OCI-LY3 (cell line): ENCODE data around the gene JMY.

ENCODE experiments used
- H2AFZ ChIP-seq: fragments of 200-600, 300-600 bp; shearing (Covaris generic); 2 replicates; pipeline ENCODE4 v1.6.0; 2014; ENCODE audit warnings: antibody characterized with exemption, low read depth, low read length
- H3K27ac ChIP-seq: fragments of 200-600, 300-600 bp; sonication (generic); 2 replicates; pipeline ENCODE4 v1.5.1; 2014; ENCODE audit warnings: mild to moderate bottlenecking, low read length, moderate library complexity, mixed read lengths
- H3K27me3 ChIP-seq: fragments of 200-600, 300-600 bp; sonication (generic); 2 replicates; pipeline ENCODE4 v1.6.1; 2014; ENCODE audit warnings: low read depth, low read length, mixed read lengths
- H3K36me3 ChIP-seq: fragments of 200-600, 300-600 bp; sonication (generic); replicated peaks from 2 replicates; pipeline ENCODE3; 2014; ENCODE audit warnings: low read depth, low read length, mixed read lengths
- H3K4me1 ChIP-seq: fragments of 300-600, 200-600 bp; sonication (generic); 2 replicates; pipeline ENCODE4 v1.6.1; 2014; ENCODE audit warnings: low read length, mixed read lengths
- H3K4me2 ChIP-seq: fragments of 200-600, 300-600 bp; sonication (generic); 2 replicates; pipeline ENCODE4 v1.6.1; 2014; ENCODE audit warnings: low read length, mixed read lengths
- H3K4me3 ChIP-seq: fragments of 300-600, 200-600 bp; sonication (generic); 2 replicates; pipeline ENCODE4 v1.5.1; 2014; ENCODE audit warnings: antibody characterized with exemption, mild to moderate bottlenecking, low read length, moderate library complexity
- H3K79me2 ChIP-seq: fragments of 300-600, 200-600 bp; shearing (Covaris generic); 2 replicates; pipeline ENCODE4 v1.6.1; 2014; ENCODE audit warnings: mild to moderate bottlenecking, low read length, mixed read lengths
- H3K9ac ChIP-seq: fragments of 300-600, 200-600 bp; shearing (Covaris generic); 2 replicates; pipeline ENCODE4 v1.6.0; 2014; ENCODE audit warnings: mild to moderate bottlenecking, low read length, moderate library complexity
- H3K9me3 ChIP-seq: fragments of 200-600, 300-600 bp; shearing (Covaris generic); 2 replicates; pipeline ENCODE4 v1.6.1; 2014; ENCODE audit warnings: low read length, mixed read lengths; ENCODE audit not compliant: insufficient read depth
- H4K20me1 ChIP-seq: fragments of 200-600, 300-600 bp; sonication (generic); 2 replicates; pipeline ENCODE4 v1.6.1; 2016; ENCODE audit warnings: low read length, mixed read lengths; ENCODE audit not compliant: insufficient read depth
- EZH2phosphoT487 ChIP-seq: fragments of 200-600 bp; shearing (Covaris generic); IDR thresholded peaks from 2 replicates; pipeline ENCODE4 v1.6.1; 2018; ENCODE audit warnings: antibody characterized with exemption, mixed run types, low read depth
- TF ChIP-seq, protein P1 (sequence below): fragments of 200-600, 300-600 bp; sonication (generic); IDR thresholded peaks from 2 replicates; pipeline ENCODE4 v1.5.1; 2014; ENCODE audit warnings: antibody characterized with exemption, low read length, low read depth

JMY gene

DNA sequence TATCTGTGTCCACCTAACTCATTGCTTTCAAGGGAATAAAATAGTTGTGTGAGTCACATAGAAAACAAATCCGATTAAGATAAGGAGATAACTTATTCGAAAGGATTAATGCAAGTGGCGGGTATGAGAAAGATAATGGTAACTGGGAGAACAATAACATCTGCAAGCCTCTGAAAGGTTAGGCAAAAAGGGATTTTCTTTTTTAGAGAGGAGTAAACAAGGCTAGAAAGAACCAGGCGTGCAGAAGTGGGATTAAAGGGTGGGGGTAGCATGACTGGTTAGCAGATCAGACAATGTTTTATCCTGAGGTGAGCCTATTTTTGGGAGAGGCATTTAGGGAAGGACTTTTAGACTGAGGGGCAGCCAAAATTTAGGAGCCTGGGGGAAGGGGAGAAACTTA, 34.7 kb upstream of the JMY start:
- TF ChIP-seq, protein P1, sequence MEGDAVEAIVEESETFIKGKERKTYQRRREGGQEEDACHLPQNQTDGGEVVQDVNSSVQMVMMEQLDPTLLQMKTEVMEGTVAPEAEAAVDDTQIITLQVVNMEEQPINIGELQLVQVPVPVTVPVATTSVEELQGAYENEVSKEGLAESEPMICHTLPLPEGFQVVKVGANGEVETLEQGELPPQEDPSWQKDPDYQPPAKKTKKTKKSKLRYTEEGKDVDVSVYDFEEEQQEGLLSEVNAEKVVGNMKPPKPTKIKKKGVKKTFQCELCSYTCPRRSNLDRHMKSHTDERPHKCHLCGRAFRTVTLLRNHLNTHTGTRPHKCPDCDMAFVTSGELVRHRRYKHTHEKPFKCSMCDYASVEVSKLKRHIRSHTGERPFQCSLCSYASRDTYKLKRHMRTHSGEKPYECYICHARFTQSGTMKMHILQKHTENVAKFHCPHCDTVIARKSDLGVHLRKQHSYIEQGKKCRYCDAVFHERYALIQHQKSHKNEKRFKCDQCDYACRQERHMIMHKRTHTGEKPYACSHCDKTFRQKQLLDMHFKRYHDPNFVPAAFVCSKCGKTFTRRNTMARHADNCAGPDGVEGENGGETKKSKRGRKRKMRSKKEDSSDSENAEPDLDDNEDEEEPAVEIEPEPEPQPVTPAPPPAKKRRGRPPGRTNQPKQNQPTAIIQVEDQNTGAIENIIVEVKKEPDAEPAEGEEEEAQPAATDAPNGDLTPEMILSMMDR = no peak
- TF ChIP-seq EZH2phosphoT487 = no peak
- H3K4me1 ChIP-seq = no peaks in the 10 kb centered on the region
- no peak overlapping the region for H3K4me2 ChIP-seq
- H3K36me3 ChIP-seq = no peaks in the 10 kb centered on the region
- no peak overlapping the region for H3K4me3 ChIP-seq
- H4K20me1 ChIP-seq = no peaks in the 10 kb centered on the region
- no peak overlapping the region for H3K27ac ChIP-seq
- no peaks in the 10 kb centered on the region for H3K79me2 ChIP-seq
- H3K9ac ChIP-seq = no peak overlapping the region
- H3K27me3 ChIP-seq = no peaks in the 10 kb centered on the region
- no peaks in the 10 kb centered on the region for H3K9me3 ChIP-seq
- no peak overlapping the region for H2AFZ ChIP-seq

DNA sequence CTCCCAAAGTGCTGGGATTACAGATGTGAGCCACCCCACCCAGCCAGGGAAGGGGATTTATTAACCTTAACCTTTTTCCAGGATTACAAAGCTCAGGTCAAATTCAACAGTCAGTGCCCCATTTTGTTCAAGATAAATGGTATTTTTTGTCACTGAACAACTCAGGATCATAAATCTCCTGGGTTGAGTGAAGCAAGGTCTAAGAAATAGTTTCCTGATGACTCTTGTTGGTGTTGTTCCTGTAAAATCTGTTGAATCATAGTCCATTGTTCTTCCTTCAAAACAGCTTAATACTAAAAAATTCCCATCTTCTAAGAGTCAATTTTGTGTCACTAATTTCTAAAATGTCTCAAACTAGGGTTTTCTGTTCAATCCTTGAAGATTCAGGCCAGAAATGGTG, 33.9 kb upstream of the JMY start:
- TF ChIP-seq EZH2phosphoT487 = no peak
- TF ChIP-seq, protein P1 = no peak
- Histone ChIP-seq H3K4me1 (no peaks in the 10 kb centered on the region), H4K20me1 (no peaks in the 10 kb centered on the region), H3K27me3 (no peaks in the 10 kb centered on the region), H3K9ac (no peak overlapping the region), H2AFZ (no peak overlapping the region), H3K27ac (no peak overlapping the region), H3K9me3 (no peaks in the 10 kb centered on the region), H3K36me3 (no peaks in the 10 kb centered on the region), H3K4me2 (no peak overlapping the region), H3K4me3 (no peak overlapping the region), H3K79me2 (no peaks in the 10 kb centered on the region)

DNA sequence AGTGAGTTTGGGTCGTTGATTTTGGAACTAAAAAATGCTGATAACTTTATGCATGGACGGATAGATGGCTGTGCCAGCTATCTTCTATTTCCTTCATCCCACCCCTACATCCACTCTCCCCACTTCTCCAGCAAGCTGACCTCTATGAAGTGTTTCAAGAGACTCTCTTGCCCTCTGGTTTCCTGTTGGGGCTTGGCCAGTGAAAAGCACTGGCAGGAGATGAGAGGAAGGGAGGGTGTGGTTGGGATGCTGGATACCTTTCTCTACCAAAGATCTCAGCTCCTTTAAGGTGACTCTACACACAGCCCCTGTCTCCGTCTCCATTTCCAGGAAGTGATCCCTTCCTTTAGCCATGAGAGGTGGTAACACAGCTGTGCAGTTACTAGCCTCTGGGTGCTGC, 30.0 kb upstream of the JMY start:
- TF ChIP-seq, protein P1 = no peak
- TF ChIP-seq EZH2phosphoT487 = no peak
- Histone ChIP-seq H3K36me3 (no peaks in the 10 kb centered on the region), H3K4me1 (no peaks in the 10 kb centered on the region), H3K4me3 (no peak overlapping the region), H2AFZ (no peak overlapping the region), H4K20me1 (no peaks in the 10 kb centered on the region), H3K79me2 (no peaks in the 10 kb centered on the region), H3K27me3 (no peaks in the 10 kb centered on the region), H3K9ac (no peak overlapping the region), H3K9me3 (no peaks in the 10 kb centered on the region), H3K4me2 (no peak overlapping the region), H3K27ac (no peak overlapping the region)

DNA sequence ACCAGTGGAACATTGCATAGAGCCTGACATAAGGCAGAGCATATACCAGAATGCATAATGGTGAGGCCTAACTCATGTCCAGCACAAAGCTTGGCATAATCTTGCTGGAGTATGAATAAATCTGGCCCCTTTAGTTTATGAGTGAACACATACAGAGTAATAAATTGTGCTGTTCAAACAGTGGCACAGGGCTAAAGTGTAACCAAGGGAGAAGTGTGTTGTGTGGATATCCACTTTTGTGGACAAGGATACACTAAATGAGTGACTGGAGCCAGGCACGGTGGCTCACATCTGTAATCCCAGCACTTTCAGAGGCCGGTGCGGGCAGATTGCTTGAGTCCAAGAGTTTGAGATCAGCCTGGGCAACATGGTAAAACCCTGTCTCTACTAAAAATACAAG, 29.4 kb upstream of the JMY start:
- no peaks in the 10 kb centered on the region for H3K4me1 ChIP-seq
- H3K4me2 ChIP-seq = no peak overlapping the region
- no peaks in the 10 kb centered on the region for H3K27me3 ChIP-seq
- TF ChIP-seq, protein P1 = no peak
- no peak overlapping the region for H3K27ac ChIP-seq
- H3K4me3 ChIP-seq = no peak overlapping the region
- H3K36me3 ChIP-seq = no peaks in the 10 kb centered on the region
- no peak overlapping the region for H2AFZ ChIP-seq
- H3K79me2 ChIP-seq = no peaks in the 10 kb centered on the region
- no peaks in the 10 kb centered on the region for H3K9me3 ChIP-seq
- no peaks in the 10 kb centered on the region for H4K20me1 ChIP-seq
- H3K9ac ChIP-seq = no peak overlapping the region
